DOHH2 (cell line): ENCODE results near the gene MIB2.

Experiments used
- H3F3A ChIP-seq: fragments of 200-600 bp; sonication (generic), shearing (Covaris generic); 2 replicates; pipeline ENCODE4 v1.6.0; 2016; ENCODE audit warnings: antibody characterized with exemption, mild to moderate bottlenecking; ENCODE audit not compliant: control insufficient read depth, insufficient read depth
- H3K27ac ChIP-seq: fragments of 200-600 bp; sonication (generic); 2 replicates; pipeline ENCODE4 v1.5.1; 2014; ENCODE audit warnings: low read depth, mild to moderate bottlenecking, low read length, moderate library complexity
- H3K27me3 ChIP-seq: fragments of 200-600 bp; sonication (generic); 2 replicates; pipeline ENCODE4 v1.6.1; 2014; ENCODE audit warnings: mild to moderate bottlenecking, low read length, mixed read lengths; ENCODE audit not compliant: control insufficient read depth
- H3K36me3 ChIP-seq: fragments of 200-600 bp; sonication (generic); 2 replicates; pipeline ENCODE4 v1.6.1; 2014; ENCODE audit warnings: mild to moderate bottlenecking, low read length, moderate library complexity, mixed read lengths; ENCODE audit not compliant: control insufficient read depth
- H3K4me1 ChIP-seq: fragments of 200-600 bp; sonication (generic); 2 replicates; pipeline ENCODE4 v1.6.1; 2014; ENCODE audit warnings: mild to moderate bottlenecking, low read length, mixed read lengths; ENCODE audit not compliant: control insufficient read depth
- H3K4me2 ChIP-seq: fragments of 200-600 bp; sonication (generic); 2 replicates; pipeline ENCODE4 v1.6.0; 2014; ENCODE audit warnings: mild to moderate bottlenecking, low read length, moderate library complexity
- H3K4me3 ChIP-seq: fragments of 200-600 bp; sonication (generic); 2 replicates; pipeline ENCODE4 v1.5.1; 2014; ENCODE audit warnings: mild to moderate bottlenecking, low read length, mixed read lengths
- H3K79me2 ChIP-seq: fragments of 200-600 bp; sonication (generic); 2 replicates; pipeline ENCODE4 v1.6.1; 2014; ENCODE audit warnings: mild to moderate bottlenecking, low read length, mixed read lengths; ENCODE audit not compliant: control insufficient read depth
- H3K9me2 ChIP-seq: fragments of 200-600 bp; sonication (generic); replicated peaks from 2 replicates; pipeline ENCODE4 v1.6.1; 2014; ENCODE audit warnings: mild to moderate bottlenecking, low read length, mixed read lengths; ENCODE audit not compliant: control insufficient read depth
- H3K9me3 ChIP-seq: fragments of 200-600 bp; sonication (generic); 2 replicates; pipeline ENCODE4 v1.6.1; 2014; ENCODE audit warnings: antibody characterized with exemption, low read length, mixed read lengths; ENCODE audit not compliant: control insufficient read depth, insufficient read depth
- H4K20me1 ChIP-seq: fragments of 200-600 bp; sonication (generic); 2 replicates; pipeline ENCODE4 v1.6.0; 2014; ENCODE audit warnings: low read depth, mild to moderate bottlenecking, antibody characterized with exemption, low read length, moderate library complexity; ENCODE audit not compliant: control insufficient read depth, insufficient read depth
- EZH2phosphoT487 ChIP-seq: fragments of 200-600 bp; sonication (generic); IDR thresholded peaks from 2 replicates; pipeline ENCODE4 v1.6.1; 2017; ENCODE audit warnings: borderline replicate concordance, mild to moderate bottlenecking, antibody characterized with exemption, low read length, moderate library complexity, mixed read lengths
- TF ChIP-seq, protein P1 (sequence below): fragments of 200-600 bp; sonication (generic); IDR thresholded peaks from one replicate; pipeline ENCODE4 v1.5.1; 2014; ENCODE audit warnings: antibody characterized with exemption, mild to moderate bottlenecking, low read depth, low read length; ENCODE audit not compliant: poor library complexity, severe bottlenecking

MIB2 gene

DNA sequence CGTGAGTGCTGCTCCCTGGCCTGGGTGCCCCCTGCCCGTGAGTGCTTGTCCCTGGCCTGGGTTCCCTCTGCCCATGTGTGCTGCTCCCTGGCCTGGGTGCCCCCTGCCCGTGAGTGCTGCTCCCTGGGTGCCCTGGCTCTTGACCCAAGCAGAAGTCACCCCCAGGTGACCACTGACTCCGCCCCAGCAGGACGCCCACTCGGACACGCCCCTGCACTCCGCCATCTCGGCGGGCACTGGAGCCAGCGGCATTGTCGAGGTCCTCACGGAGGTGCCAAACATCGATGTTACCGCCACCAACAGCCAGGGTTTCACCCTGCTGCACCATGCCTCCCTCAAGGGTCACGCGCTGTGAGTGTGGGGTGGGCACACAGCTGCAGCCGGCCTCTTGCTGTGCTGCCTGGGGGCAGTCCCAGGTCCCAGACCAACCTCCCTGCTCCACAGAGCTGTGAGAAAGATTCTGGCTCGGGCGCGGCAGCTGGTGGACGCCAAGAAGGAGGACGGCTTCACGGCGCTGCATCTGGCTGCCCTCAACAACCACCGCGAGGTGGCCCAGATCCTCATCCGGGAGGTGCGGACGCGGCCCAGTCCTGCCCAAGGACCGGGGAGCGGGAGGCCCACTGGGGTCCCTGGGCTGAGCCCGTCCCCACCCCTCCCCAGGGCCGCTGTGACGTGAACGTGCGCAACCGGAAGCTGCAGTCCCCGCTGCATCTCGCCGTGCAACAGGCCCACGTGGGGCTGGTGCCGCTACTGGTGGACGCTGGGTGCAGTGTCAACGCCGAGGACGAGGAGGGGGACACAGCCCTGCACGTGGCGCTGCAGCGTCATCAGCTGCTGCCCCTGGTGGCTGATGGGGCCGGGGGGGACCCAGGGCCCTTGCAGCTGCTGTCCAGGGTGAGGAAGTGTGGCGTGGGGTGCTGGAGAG is 12.8 kb downstream of the MIB2 start:
- H3K27ac ChIP-seq: no peak overlapping the region
- peaks cover 20% of the 10 kb centered on the region for H3K4me1 ChIP-seq
- no peaks in the 10 kb centered on the region for H4K20me1 ChIP-seq
- peak overlapping the region; percentile 71; the same call in 1 of the 2 replicates for H3K4me2 ChIP-seq
- no peaks in the 10 kb centered on the region for H3K9me2 ChIP-seq
- no peaks in the 10 kb centered on the region for H3K79me2 ChIP-seq
- TF ChIP-seq, protein P1, sequence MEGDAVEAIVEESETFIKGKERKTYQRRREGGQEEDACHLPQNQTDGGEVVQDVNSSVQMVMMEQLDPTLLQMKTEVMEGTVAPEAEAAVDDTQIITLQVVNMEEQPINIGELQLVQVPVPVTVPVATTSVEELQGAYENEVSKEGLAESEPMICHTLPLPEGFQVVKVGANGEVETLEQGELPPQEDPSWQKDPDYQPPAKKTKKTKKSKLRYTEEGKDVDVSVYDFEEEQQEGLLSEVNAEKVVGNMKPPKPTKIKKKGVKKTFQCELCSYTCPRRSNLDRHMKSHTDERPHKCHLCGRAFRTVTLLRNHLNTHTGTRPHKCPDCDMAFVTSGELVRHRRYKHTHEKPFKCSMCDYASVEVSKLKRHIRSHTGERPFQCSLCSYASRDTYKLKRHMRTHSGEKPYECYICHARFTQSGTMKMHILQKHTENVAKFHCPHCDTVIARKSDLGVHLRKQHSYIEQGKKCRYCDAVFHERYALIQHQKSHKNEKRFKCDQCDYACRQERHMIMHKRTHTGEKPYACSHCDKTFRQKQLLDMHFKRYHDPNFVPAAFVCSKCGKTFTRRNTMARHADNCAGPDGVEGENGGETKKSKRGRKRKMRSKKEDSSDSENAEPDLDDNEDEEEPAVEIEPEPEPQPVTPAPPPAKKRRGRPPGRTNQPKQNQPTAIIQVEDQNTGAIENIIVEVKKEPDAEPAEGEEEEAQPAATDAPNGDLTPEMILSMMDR: no peak
- TF ChIP-seq EZH2phosphoT487: no peak
- H3F3A ChIP-seq: no peaks in the 10 kb centered on the region
- no peaks in the 10 kb centered on the region for H3K9me3 ChIP-seq
- H3K4me3 ChIP-seq: no peak overlapping the region
- no peaks in the 10 kb centered on the region for H3K27me3 ChIP-seq
- H3K36me3 ChIP-seq: no peaks in the 10 kb centered on the region

DNA sequence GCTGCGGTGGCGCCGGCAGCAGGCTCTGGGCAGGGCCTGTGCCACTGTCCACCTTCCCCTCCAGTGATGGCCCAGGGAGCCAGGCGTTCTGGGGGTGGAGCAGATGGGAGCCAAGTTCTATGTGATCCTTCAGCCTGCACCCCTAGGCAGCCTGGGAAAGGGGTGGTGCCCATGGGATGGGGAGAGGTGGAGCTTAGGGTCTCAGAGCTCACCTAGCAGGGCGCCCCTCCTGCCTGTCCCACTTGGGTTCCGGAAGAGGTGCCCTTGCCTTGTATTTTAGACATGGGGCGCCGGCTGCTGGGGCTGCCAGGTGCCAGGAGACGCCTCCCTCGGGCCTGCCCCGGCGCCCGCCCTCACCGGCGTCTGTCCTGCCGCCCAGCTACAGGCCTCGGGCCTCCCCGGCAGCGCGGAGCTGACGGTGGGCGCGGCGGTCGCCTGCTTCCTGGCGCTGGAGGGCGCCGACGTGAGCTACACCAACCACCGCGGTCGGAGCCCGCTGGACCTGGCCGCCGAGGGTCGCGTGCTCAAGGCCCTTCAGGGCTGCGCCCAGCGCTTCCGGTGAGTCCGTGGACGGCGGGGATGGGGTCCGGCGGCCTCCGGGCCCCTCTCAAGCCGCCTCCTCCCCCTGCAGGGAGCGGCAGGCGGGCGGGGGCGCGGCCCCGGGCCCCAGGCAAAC is 13.6 kb downstream of the MIB2 start:
- no peaks in the 10 kb centered on the region for H3F3A ChIP-seq
- no peaks in the 10 kb centered on the region for H3K36me3 ChIP-seq
- peaks cover 20% of the 10 kb centered on the region for H3K4me1 ChIP-seq
- no peak overlapping the region for H3K27ac ChIP-seq
- no peaks in the 10 kb centered on the region for H4K20me1 ChIP-seq
- H3K27me3 ChIP-seq: no peaks in the 10 kb centered on the region
- no peaks in the 10 kb centered on the region for H3K79me2 ChIP-seq
- no peaks in the 10 kb centered on the region for H3K9me2 ChIP-seq
- no peaks in the 10 kb centered on the region for H3K9me3 ChIP-seq
- peak overlapping the region; percentile 58 for H3K4me3 ChIP-seq
- TF ChIP-seq, protein P1: no peak
- TF ChIP-seq EZH2phosphoT487: no peak
- peak overlapping the region; percentile 71 for H3K4me2 ChIP-seq

DNA sequence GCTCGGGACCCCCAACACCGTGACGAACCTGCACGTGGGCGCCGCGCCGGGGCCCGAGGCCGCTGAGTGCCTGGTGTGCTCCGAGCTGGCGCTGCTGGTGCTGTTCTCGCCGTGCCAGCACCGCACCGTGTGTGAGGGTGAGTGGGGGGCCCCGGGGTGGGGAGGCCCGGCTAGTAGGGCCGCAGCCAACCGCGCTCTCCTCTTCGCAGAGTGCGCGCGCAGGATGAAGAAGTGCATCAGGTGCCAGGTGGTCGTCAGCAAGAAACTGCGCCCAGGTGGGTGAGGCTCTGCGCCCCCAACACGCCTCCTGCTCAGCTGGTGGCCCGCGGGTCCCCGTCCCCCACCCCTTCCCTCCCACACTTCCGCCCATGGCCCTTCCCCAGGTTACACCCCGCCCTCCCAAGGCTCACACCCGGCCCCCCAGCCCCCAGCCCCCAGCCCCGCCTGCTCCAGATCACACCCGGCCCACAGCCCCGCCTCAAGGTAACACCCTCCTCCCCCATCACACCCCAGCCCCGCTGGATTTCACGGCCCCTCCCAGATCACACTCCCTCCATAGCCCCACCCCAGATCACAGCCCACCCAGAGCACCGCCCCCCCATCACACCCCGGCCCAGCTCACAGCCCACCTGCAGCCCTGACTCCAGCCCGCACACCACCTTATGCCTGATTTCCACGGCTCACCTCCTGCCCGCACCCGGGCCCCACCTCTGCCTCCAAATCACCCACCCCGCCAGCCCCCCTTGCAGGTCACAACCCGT is 14.3 kb downstream of the MIB2 start:
- TF ChIP-seq EZH2phosphoT487: no peak
- TF ChIP-seq, protein P1: no peak
- no peaks in the 10 kb centered on the region for H3K79me2 ChIP-seq
- H3K36me3 ChIP-seq: no peaks in the 10 kb centered on the region
- H3K9me3 ChIP-seq: no peaks in the 10 kb centered on the region
- H3K4me3 ChIP-seq: peak overlapping the region; percentile 60
- no peaks in the 10 kb centered on the region for H3K27me3 ChIP-seq
- H3K27ac ChIP-seq: 0 out of 2 replicates have a peak overlapping the region, but pooled peaks have one; percentile 21
- no peaks in the 10 kb centered on the region for H4K20me1 ChIP-seq
- no peaks in the 10 kb centered on the region for H3F3A ChIP-seq
- peaks cover 20% of the 10 kb centered on the region for H3K4me1 ChIP-seq
- no peaks in the 10 kb centered on the region for H3K9me2 ChIP-seq
- H3K4me2 ChIP-seq: peak overlapping the region; percentile 71
